Neural cell (in vitro differentiated cells): Measurements from ENCODE around the gene CLEC3B.

Source experiments
- EP300 ChIP-seq: fragments of 450-650 bp; conservative IDR thresholded peaks from 2 replicates; pipeline ENCODE4 v1.6.1; 2014; ENCODE audit warnings: antibody characterized with exemption, mild to moderate bottlenecking, moderate library complexity; ENCODE audit not compliant: poor library complexity, severe bottlenecking
- EZH2 ChIP-seq: fragments of 200-600, 300-800 bp; shearing (Covaris generic), sonication (generic); IDR thresholded peaks from 2 replicates; pipeline ENCODE4 v1.6.1; 2014; ENCODE audit warnings: antibody characterized with exemption, low read length, borderline replicate concordance, mild to moderate bottlenecking; ENCODE audit not compliant: insufficient read depth, poor library complexity, severe bottlenecking
- MXI1 ChIP-seq: fragments of 450-650 bp; conservative IDR thresholded peaks from 2 replicates; pipeline ENCODE4 v1.6.1; 2014; ENCODE audit warnings: antibody characterized with exemption, mild to moderate bottlenecking; ENCODE audit not compliant: poor library complexity, severe bottlenecking
- POLR2AphosphoS5 ChIP-seq: IDR thresholded peaks from 2 replicates; pipeline ENCODE4 v1.6.1; 2012
- RAD21 ChIP-seq: fragments of 450-650 bp; conservative IDR thresholded peaks from 2 replicates; pipeline ENCODE4 v1.6.1; 2014; ENCODE audit warnings: antibody characterized with exemption, mild to moderate bottlenecking, moderate library complexity
- SMC3 ChIP-seq: fragments of 450-650 bp; conservative IDR thresholded peaks from 2 replicates; pipeline ENCODE4 v1.6.1; 2014; ENCODE audit warnings: antibody characterized with exemption, mild to moderate bottlenecking, moderate library complexity; ENCODE audit not compliant: poor library complexity
- TAF1 ChIP-seq: IDR thresholded peaks from 2 replicates; pipeline ENCODE4 v1.6.1; 2012; ENCODE audit warnings: low read depth
- TF ChIP-seq, protein P1 (sequence below): fragments of 450-650 bp; IDR thresholded peaks from 2 replicates; pipeline ENCODE4 v1.5.1; 2014; ENCODE audit warnings: antibody characterized with exemption, mild to moderate bottlenecking, moderate library complexity; ENCODE audit not compliant: poor library complexity, severe bottlenecking
- TF ChIP-seq, protein P2 (sequence below): IDR thresholded peaks from 2 replicates; pipeline ENCODE4 v1.6.1; 2012; ENCODE audit warnings: borderline replicate concordance

DNA sequence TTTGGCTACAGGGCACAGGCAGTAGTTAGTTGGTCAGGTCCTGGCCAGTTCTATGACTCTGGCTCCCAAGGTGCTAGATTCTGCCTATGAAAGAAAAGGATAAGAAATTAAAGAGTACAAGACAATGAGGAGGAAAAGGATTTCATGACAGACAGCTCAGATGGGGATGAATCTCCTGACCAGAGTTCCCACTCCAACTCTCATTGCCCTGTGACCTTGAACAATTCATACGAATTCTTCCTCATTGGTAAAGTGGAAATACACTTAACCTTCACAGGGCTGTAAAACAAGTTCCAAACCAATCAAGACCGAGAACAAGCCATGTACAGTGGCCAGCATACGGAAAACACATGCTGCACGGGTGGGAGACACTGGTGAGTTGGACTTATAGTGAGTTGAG is 23.7 kb downstream of the CLEC3B start:
- TF ChIP-seq RAD21 (no peak), EZH2 (no peak), SMC3 (no peak), POLR2AphosphoS5 (no peak), TAF1 (no peak), EP300 (no peak), MXI1 (no peak)
- TF ChIP-seq, protein P1, sequence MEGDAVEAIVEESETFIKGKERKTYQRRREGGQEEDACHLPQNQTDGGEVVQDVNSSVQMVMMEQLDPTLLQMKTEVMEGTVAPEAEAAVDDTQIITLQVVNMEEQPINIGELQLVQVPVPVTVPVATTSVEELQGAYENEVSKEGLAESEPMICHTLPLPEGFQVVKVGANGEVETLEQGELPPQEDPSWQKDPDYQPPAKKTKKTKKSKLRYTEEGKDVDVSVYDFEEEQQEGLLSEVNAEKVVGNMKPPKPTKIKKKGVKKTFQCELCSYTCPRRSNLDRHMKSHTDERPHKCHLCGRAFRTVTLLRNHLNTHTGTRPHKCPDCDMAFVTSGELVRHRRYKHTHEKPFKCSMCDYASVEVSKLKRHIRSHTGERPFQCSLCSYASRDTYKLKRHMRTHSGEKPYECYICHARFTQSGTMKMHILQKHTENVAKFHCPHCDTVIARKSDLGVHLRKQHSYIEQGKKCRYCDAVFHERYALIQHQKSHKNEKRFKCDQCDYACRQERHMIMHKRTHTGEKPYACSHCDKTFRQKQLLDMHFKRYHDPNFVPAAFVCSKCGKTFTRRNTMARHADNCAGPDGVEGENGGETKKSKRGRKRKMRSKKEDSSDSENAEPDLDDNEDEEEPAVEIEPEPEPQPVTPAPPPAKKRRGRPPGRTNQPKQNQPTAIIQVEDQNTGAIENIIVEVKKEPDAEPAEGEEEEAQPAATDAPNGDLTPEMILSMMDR = no peak
- TF ChIP-seq, protein P2, sequence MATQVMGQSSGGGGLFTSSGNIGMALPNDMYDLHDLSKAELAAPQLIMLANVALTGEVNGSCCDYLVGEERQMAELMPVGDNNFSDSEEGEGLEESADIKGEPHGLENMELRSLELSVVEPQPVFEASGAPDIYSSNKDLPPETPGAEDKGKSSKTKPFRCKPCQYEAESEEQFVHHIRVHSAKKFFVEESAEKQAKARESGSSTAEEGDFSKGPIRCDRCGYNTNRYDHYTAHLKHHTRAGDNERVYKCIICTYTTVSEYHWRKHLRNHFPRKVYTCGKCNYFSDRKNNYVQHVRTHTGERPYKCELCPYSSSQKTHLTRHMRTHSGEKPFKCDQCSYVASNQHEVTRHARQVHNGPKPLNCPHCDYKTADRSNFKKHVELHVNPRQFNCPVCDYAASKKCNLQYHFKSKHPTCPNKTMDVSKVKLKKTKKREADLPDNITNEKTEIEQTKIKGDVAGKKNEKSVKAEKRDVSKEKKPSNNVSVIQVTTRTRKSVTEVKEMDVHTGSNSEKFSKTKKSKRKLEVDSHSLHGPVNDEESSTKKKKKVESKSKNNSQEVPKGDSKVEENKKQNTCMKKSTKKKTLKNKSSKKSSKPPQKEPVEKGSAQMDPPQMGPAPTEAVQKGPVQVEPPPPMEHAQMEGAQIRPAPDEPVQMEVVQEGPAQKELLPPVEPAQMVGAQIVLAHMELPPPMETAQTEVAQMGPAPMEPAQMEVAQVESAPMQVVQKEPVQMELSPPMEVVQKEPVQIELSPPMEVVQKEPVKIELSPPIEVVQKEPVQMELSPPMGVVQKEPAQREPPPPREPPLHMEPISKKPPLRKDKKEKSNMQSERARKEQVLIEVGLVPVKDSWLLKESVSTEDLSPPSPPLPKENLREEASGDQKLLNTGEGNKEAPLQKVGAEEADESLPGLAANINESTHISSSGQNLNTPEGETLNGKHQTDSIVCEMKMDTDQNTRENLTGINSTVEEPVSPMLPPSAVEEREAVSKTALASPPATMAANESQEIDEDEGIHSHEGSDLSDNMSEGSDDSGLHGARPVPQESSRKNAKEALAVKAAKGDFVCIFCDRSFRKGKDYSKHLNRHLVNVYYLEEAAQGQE = no peak
